Neuron (in vitro differentiated cells): ENCODE data around the gene KCNN2.
"Not testable (repeated sequence)": the region's sequence is repeated elsewhere in the genome, so short reads cannot be mapped to it uniquely, and the experiment has no call there.

ENCODE experiments used
- H2AFZ ChIP-seq: one replicate; pipeline ENCODE4 v1.6.1; 2013; ENCODE audit warnings: low read depth, mild to moderate bottlenecking, inconsistent platforms, low read length, moderate library complexity
- H3K27me3 ChIP-seq: one replicate; pipeline ENCODE4 v1.6.1; 2013; ENCODE audit warnings: low read length; ENCODE audit not compliant: insufficient read depth
- H3K36me3 ChIP-seq: one replicate; pipeline ENCODE4 v1.6.1; 2013; ENCODE audit warnings: low read length; ENCODE audit not compliant: insufficient read depth
- H3K4me1 ChIP-seq: one replicate; pipeline ENCODE4 v1.6.1; 2013; ENCODE audit warnings: low read length; ENCODE audit not compliant: insufficient read depth
- H3K4me3 ChIP-seq: 2 replicates; pipeline ENCODE4 v1.5.1; 2013; ENCODE audit warnings: mild to moderate bottlenecking, low read length, moderate library complexity
- H3K9me3 ChIP-seq: one replicate; pipeline ENCODE4 v1.6.1; 2013; ENCODE audit warnings: low read length

Gene KCNN2

GRCh38 chr5:114416254-114416653, 54.4 kb downstream of the KCNN2 start:
- H3K36me3 ChIP-seq: no peaks in the 10 kb centered on the region
- no peaks in the 10 kb centered on the region for H3K4me1 ChIP-seq
- no peak overlapping the region for H2AFZ ChIP-seq
- H3K4me3 ChIP-seq: no peak overlapping the region
- H3K27me3 ChIP-seq: no peaks in the 10 kb centered on the region
- H3K9me3 ChIP-seq: no peaks in the 10 kb centered on the region

GRCh38 chr5:114417519-114417918, 55.6 kb downstream of the KCNN2 start:
- no peaks in the 10 kb centered on the region for H3K36me3 ChIP-seq
- no peak overlapping the region for H3K4me3 ChIP-seq
- H3K9me3 ChIP-seq: no peaks in the 10 kb centered on the region
- H2AFZ ChIP-seq: no peak overlapping the region
- no peaks in the 10 kb centered on the region for H3K27me3 ChIP-seq
- H3K4me1 ChIP-seq: no peaks in the 10 kb centered on the region

GRCh38 chr5:114418176-114419066, 56.6 kb downstream of the KCNN2 start:
- Histone ChIP-seq H2AFZ (no peak overlapping the region), H3K4me3 (no peak overlapping the region)

GRCh38 chr5:114419067-114419388, 57.2 kb downstream of the KCNN2 start:
- Histone ChIP-seq H3K36me3 (no peaks in the 10 kb centered on the region), H3K4me3 (no peak overlapping the region), H3K9me3 (no peaks in the 10 kb centered on the region), H2AFZ (no peak overlapping the region), H3K4me1 (no peaks in the 10 kb centered on the region), H3K27me3 (no peaks in the 10 kb centered on the region)

More at GRCh38 chr5:114418176-114419066, 56.6 kb downstream of the KCNN2 start:
- H3K36me3 ChIP-seq: no peaks in the 10 kb centered on the region
- H3K9me3 ChIP-seq: no peaks in the 10 kb centered on the region
- H3K27me3 ChIP-seq: no peaks in the 10 kb centered on the region
- H3K4me1 ChIP-seq: no peaks in the 10 kb centered on the region

- Histone ChIP-seq H3K4me3 (no peak overlapping the region), H3K9me3 (no peaks in the 10 kb centered on the region), H2AFZ (no peak overlapping the region), H3K36me3 (no peaks in the 10 kb centered on the region), H3K27me3 (no peaks in the 10 kb centered on the region), H3K4me1 (no peaks in the 10 kb centered on the region)
Observed at GRCh38 chr5:114419959-114420358, 58.1 kb downstream of the KCNN2 start.

GRCh38 chr5:114427204-114427603, 65.3 kb downstream of the KCNN2 start:
- Histone ChIP-seq H2AFZ (no peak overlapping the region), H3K4me3 (no peak overlapping the region), H3K4me1 (no peaks in the 10 kb centered on the region)

GRCh38 chr5:114430532-114430931, 68.7 kb downstream of the KCNN2 start:
- H3K36me3 ChIP-seq: no peaks in the 10 kb centered on the region
- no peak overlapping the region for H3K4me3 ChIP-seq
- no peaks in the 10 kb centered on the region for H3K4me1 ChIP-seq
- H3K27me3 ChIP-seq: no peaks in the 10 kb centered on the region
- no peak overlapping the region for H2AFZ ChIP-seq
- no peaks in the 10 kb centered on the region for H3K9me3 ChIP-seq

More at GRCh38 chr5:114427204-114427603, 65.3 kb downstream of the KCNN2 start:
- Histone ChIP-seq H3K9me3 (no peaks in the 10 kb centered on the region), H3K36me3 (no peaks in the 10 kb centered on the region), H3K27me3 (no peaks in the 10 kb centered on the region)

GRCh38 chr5:114432684-114433083, 70.8 kb downstream of the KCNN2 start:
- not testable (repeated sequence) for H3K4me1 ChIP-seq, H3K4me3 ChIP-seq, H3K36me3 ChIP-seq, H3K27me3 ChIP-seq, H2AFZ ChIP-seq, H3K9me3 ChIP-seq

GRCh38 chr5:114434396-114435219, 72.7 kb downstream of the KCNN2 start:
- Histone ChIP-seq H3K4me3 (no peak overlapping the region), H3K36me3 (no peaks in the 10 kb centered on the region), H3K9me3 (no peaks in the 10 kb centered on the region), H2AFZ (no peak overlapping the region), H3K27me3 (no peaks in the 10 kb centered on the region), H3K4me1 (no peaks in the 10 kb centered on the region)

GRCh38 chr5:114435220-114435481, 73.3 kb downstream of the KCNN2 start:
- H3K4me3 ChIP-seq: no peak overlapping the region
- no peaks in the 10 kb centered on the region for H3K27me3 ChIP-seq
- no peak overlapping the region for H2AFZ ChIP-seq
- no peaks in the 10 kb centered on the region for H3K9me3 ChIP-seq
- no peaks in the 10 kb centered on the region for H3K4me1 ChIP-seq
- H3K36me3 ChIP-seq: no peaks in the 10 kb centered on the region

GRCh38 chr5:114435885-114436299, 74.0 kb downstream of the KCNN2 start:
- Histone ChIP-seq H3K9me3 (no peaks in the 10 kb centered on the region), H3K4me3 (no peak overlapping the region), H3K4me1 (no peaks in the 10 kb centered on the region), H3K27me3 (no peaks in the 10 kb centered on the region), H2AFZ (no peak overlapping the region), H3K36me3 (no peaks in the 10 kb centered on the region)

GRCh38 chr5:114437936-114438335, 76.1 kb downstream of the KCNN2 start:
- H3K4me1 ChIP-seq: no peaks in the 10 kb centered on the region
- H3K4me3 ChIP-seq: no peak overlapping the region
- no peaks in the 10 kb centered on the region for H3K9me3 ChIP-seq
- no peaks in the 10 kb centered on the region for H3K36me3 ChIP-seq
- H2AFZ ChIP-seq: no peak overlapping the region
- H3K27me3 ChIP-seq: no peaks in the 10 kb centered on the region

- Histone ChIP-seq H3K36me3 (no peaks in the 10 kb centered on the region), H3K9me3 (no peaks in the 10 kb centered on the region), H2AFZ (no peak overlapping the region), H3K4me3 (no peak overlapping the region), H3K4me1 (no peaks in the 10 kb centered on the region), H3K27me3 (no peaks in the 10 kb centered on the region)
Observed at GRCh38 chr5:114438471-114438870, 76.6 kb downstream of the KCNN2 start.
